Raji (cell line): ENCODE results near the gene ERGIC3.

ENCODE experiments used
- POLR2A ChIP-seq: IDR thresholded peaks from 2 replicates; pipeline ENCODE4 v1.6.1; 2011; ENCODE audit warnings: low read depth, low read length, control low read depth; ENCODE audit not compliant: insufficient read depth

ERGIC3 gene

DNA sequence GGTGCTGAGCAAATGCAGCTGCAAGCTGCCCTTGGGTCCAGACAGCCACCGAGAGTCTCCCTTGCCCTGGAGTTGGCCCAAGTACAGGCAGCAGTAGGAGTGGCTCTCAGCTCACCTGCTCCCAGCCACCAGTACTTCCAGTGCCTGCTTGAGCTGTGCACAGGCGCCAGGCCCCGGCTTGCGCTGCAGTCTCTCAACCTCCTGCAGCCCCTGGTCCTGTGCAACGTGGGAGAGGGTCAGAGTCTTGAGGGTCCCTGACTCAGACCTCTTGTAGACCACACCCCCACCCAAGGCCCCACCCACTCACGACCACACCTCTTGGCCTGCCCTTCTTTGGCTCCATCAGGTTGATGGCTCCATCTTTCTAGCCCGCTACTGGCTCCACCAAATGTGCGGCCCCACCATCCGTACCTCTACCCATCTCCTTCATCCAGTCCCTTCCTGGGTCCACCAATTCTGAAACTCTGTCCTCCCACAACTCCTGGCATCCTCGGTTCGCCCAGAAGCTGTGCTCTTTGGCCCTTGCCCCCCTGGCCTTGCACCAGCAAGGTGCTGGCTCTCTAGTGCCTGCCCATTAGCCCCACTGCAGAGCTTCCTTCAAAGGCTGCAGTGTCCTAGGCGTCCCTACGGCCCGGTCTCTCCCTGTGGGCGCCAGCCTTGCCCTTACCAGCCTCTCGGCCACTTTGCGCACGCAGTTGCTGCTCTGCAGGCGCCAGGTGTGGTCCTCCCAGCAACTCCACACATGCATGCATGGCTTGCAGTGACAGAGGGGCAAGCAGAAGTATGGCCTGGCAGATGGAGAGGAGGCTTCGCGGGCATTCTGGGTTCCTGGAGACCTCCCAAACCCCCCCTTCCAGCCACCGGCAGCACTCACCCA lies 57.3 kb downstream of the ERGIC3 start:
- TF ChIP-seq POLR2A: no peak

DNA sequence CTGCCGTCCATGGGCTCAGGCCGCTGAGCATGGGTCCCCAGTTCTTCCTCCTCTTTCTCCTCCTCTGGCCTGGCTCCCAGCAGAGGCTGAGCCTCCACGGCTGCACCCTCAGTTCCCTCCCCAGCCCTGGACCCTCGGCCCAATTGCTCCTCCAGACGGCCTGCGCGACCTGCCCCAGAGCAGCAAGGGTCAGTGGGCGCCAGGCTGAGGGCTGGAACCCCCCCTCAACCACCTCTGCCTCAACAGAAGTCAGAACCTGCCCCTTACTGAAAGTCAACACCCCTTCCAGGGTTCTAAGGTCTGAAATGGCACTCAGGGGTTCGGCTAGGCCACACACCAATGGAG lies 57.9 kb downstream of the ERGIC3 start:
- TF ChIP-seq POLR2A: no peak

DNA sequence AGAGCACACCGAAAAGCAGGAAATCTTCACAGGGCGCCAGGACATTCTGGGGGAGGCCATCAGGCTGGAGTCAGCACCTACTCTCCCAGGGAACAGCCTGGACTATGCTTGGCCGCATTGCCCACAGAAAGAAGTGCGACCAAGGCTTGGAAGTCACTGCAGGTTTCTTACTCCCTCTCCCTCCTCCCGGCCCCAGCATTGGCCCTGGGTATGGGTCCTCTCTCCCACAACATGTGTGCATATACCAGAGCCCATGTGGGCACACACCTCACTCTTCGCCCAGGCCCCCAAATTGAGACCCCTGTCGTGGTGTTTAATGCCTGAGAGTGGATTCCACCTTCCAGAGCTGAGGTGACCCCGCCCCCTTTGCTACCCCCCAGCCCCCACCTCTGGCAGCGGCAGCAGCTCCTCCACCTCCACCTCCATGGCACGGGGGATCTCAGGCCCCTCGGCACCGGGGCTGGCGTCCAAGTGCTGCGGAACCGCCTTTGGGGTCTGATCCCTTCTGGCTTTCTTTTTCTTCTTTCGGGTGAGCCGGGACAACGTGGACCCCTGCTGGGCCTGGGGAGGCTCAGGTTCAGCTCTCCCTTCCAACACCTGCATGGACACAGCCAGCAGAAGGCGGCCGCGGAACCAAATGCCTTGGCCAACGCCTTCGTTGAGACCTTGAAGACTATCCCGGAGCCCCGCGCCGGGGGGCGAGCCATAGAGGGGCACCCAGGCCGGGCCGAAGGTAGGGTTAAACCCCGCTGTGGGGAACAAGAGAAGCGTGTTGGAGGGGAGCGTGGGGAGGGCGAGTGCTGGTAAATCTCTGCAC lies 58.5 kb downstream of the ERGIC3 start:
- no peak for TF ChIP-seq POLR2A

DNA sequence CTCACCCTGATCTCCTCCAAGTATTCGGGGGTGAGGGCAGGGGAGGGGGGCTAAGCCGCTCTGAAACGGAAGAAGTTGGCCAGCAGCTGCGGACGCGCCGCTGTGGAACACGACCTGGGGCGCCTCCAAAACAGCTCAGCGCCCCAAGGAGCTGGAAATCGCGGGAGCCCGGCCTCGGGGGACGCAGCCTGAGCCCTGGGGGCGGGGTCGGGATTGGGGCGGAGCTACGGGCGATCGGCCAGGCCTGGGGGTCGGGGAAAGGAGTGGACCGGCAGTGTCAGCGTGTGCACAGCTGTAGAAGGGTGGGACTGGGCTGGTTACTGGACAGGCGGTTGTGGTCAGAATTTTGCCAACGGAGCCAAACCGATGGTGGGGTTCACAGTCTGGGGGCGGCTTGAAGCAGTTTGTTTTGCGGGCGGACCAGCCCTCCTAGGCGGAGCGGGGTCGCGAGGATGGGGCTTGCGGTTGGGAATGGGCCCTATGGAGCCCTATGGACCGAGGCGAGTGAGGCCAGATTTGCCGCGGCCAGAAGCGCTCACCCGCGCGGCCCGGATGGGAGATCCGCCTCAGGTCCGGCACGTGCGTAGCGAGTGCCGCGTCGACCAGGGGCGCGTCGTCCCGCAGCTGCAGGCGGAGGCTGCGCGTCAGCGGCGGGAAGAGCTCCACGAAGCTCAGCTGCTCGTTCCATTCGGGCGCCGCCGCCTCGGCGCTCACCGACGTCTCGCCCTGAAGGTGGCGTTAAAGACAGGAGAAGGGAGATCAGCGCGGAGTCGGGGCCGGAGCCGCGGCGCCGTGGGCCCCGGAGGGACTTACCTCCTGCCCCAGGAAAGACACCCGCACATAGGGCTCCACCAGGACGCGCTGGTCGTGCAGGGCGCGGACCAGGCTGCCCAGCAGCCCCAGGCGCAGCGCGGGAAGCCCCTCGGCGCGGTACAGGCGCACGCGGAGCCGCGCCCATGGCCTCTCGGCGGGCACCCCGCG lies 59.4 kb downstream of the ERGIC3 start:
- TF ChIP-seq POLR2A: no peak

DNA sequence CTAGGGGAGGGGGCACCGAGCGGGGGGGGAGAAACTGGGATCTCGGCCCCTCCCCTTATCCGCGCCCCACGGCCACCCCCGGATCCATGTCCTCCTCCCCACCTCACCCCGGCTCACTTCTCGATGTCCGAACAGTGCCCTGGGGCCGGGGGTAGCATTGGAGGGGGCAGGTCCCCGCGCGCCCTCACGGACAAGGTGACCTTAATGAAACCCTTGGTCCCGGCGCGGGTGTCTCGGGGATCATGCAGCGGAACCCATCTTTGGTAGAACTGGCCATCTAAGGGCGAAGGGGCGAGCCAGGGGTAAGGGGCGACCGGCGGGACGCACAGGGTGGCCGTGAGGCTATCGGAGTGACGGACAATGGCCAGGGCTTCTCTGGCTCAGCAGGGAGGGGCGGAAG lies 60.1 kb downstream of the ERGIC3 start:
- TF ChIP-seq POLR2A: no peak

DNA sequence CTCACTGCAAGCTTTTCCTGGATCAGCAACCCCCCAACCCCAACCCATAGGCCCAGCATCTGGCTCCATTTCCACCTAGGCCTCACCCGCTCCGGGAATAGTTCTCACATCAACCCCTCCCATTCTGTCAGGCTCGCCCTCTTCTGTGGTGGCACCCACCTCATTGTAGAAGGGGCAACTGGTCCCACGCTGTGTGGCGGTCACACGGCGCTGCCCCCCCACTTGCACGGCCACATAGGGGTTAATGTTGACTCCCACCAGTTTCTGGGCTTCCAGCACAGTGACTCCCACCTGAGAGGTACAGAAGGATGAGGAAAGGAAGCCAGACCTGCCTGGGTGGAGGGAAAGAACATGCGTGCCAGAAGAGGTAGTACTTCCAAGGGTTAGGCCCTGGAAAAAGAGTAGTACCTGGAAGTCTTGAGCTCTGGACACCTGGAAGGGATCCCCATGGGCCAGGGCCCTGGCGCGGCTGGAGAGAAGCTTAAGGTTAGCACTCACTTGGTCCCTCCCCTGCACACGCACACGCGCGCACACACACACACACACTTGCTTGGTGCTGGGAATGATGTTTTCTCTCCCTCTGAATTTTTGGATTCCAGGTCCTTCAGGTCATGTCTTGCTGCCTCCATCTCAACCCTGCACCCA lies 61.1 kb downstream of the ERGIC3 start:
- no peak for TF ChIP-seq POLR2A

DNA sequence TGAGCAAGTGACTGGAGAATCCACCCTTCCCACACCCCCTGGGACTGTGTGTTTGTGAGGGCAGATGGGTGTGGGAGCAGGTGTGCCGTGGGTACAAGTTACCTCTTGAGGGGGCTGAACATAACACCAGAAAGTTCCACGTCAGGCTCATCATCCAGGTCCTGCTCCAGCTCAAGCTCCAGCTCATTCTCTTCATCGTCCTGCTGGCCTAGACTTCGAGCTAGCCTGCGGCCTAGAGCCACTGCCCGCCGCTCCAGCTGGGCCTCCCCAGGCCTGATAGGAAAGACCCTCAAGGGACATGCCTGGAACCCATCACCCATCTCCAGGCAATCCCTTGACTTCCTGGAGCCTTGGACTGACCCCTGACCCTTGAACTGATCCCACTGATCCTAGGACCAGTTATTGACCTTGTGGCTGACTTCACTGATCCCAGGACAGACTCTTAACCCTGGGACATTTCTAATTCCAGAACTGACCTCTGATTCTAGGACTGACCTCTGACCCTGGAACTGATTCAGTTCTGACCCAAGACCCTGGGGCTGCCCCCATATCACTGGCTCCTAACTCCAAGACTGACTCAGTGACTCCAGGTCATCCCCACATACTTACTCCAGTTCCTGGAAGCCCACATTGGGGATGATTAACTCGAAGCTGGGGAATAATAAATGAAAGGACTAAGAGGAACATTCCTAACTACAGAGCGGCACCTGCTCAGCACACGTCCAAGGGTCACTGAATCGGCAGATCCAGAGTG lies 62.0 kb downstream of the ERGIC3 start:
- no peak for TF ChIP-seq POLR2A

DNA sequence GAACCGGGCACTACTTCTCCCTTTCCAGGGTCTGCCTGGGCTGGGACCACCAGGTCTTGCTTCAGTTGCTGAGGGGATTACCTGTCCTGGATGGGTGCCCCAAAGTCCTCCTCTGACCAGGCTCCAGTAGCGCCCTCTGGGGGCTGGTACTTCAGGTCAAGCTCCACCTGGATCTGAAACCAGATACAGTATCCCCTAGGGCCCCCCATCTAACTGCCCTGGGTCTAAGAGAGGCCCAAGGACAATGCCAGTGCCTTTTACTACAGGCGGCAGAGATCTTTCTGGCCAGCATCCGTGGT lies 62.5 kb downstream of the ERGIC3 start:
- TF ChIP-seq POLR2A: no peak

DNA sequence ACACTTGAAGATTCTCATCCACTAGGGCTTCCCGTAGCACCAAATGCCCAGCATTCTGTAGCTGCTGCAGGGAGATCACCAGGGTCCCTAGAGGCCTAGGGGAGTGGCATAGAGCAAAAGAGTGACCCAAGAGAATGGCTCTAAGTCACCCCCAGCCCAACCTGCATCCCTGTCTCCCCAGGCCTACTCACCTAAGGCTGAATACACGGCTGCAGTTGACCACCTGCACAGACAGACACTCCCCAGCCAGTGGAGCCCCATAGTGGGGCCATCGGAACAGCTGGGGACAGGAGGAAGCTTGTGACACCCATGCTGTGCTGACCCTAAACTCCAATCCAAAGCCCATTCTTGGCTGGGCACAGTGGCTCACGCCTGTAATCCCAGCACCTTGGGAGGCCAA lies 64.2 kb downstream of the ERGIC3 start:
- no peak for TF ChIP-seq POLR2A
